HCT116 (cell line): ENCODE measurements around the gene BNC2. TPM values are rescaled to one million over a fixed set of nuclear protein-coding genes. Genes with fewer than 3 reads are reported as not detected.

ENCODE experiments used
- ATAC-seq: fragments of 200-7000 bp; cut with Tn5 transposase; 2 replicates; pipeline ENCODE4 v1.9.1; 2020; ENCODE audit warnings: mild to moderate bottlenecking, moderate library complexity
- BruUV-seq: library from RNA; stranded (reverse); fragments of 400-500 nt; replicated peaks from 2 replicates; lab custom pipeline; 2021; lab: Mats Ljungman, UMichigan
- CTCF ChIA-PET: fragments of 300-600 bp; sonication (Branson Sonifier 250); formaldehyde crosslinking; loops from one replicate; lab custom pipeline; 2021; ENCODE audit warnings: antibody characterized with exemption; lab: Charles Lee
- POLR2A ChIA-PET: fragments of 300-600, 350-600 bp; sonication (Branson Sonifier 250); formaldehyde crosslinking; loops from one replicate; lab custom pipeline; 2021; ENCODE audit warnings: antibody characterized with exemption; lab: Charles Lee
- RAD21 ChIA-PET, 2 experiments: fragments of 300-600 bp; sonication (Branson Sonifier 250); formaldehyde crosslinking; loops; one replicate each; lab custom pipeline; 2023; ENCODE audit warnings: low total read pairs in 2 of 2; ENCODE audit not compliant: uncharacterized antibody in 2 of 2, unreplicated experiment in 2 of 2, low non-redundant PET in 1 of 2; lab: Charles Lee
- DNase-seq: peaks from one replicate; pipeline ENCODE4 v3.0.0-alpha.2; 2010; ENCODE audit warnings: low read depth, low spot score
- H2AFZ ChIP-seq: fragments of 200-600 bp; shearing (Covaris generic), sonication (generic); 2 replicates; pipeline ENCODE4 v1.6.1; 2017; ENCODE audit warnings: low read depth, mixed run types, mixed read lengths, antibody characterized with exemption, low read length; ENCODE audit not compliant: poor library complexity, severe bottlenecking
- H3K27ac ChIP-seq: 2 replicates; pipeline ENCODE4 v1.5.1; 2012; ENCODE audit warnings: low read depth, low read length
- H3K27me3 ChIP-seq: fragments of 200-600 bp; sonication (generic); 2 replicates; pipeline ENCODE4 v1.6.1; 2016; ENCODE audit warnings: mixed run types, low read length, mixed read lengths; ENCODE audit not compliant: insufficient read depth
- H3K36me3 ChIP-seq, 2 experiments: fragments of 200-500 bp in 1 of 2; fragments of 200-600 bp in 1 of 2; sonication (Bioruptor generic) in 1 of 2; sonication (generic) in 1 of 2; 2 replicates each; pipeline versions ENCODE4 v1.5.1 to v1.6.1; 2014 to 2016; ENCODE audit warnings: low read length in 2 of 2, inconsistent platforms in 1 of 2, mixed read lengths in 1 of 2, mixed run types in 1 of 2; ENCODE audit not compliant: insufficient read depth in 2 of 2, control insufficient read depth in 1 of 2
- H3K4me1 ChIP-seq, 2 experiments: fragments of 200-600 bp in 1 of 2; sonication (generic) in 1 of 2; 2 replicates each; pipeline versions ENCODE4 v1.5.1 to v1.6.1; 2012 to 2017; ENCODE audit warnings: low read length in 2 of 2, inconsistent platforms in 1 of 2, mild to moderate bottlenecking in 1 of 2, mixed read lengths in 1 of 2, mixed run types in 1 of 2, moderate library complexity in 1 of 2; ENCODE audit not compliant: insufficient read depth in 2 of 2, control insufficient read depth in 1 of 2
- H3K4me2 ChIP-seq: fragments of 200-600 bp; sonication (generic); 2 replicates; pipeline ENCODE4 v1.6.1; 2017; ENCODE audit warnings: mixed run types, low read length, mixed read lengths
- H3K4me3 ChIP-seq, 2 experiments: fragments of 200-600 bp in 1 of 2; sonication (generic) in 1 of 2; replicated peaks in 1 of 2; 2 replicates each; pipeline ENCODE4 v1.5.1; 2011 to 2016; ENCODE audit warnings: low read length in 2 of 2, control low read depth in 1 of 2, low read depth in 1 of 2, mild to moderate bottlenecking in 1 of 2, mixed read lengths in 1 of 2, mixed run types in 1 of 2
- H3K79me2 ChIP-seq: fragments of 200-600 bp; sonication (generic); 2 replicates; pipeline ENCODE4 v1.6.1; 2017; ENCODE audit warnings: mild to moderate bottlenecking, mixed run types, low read length, moderate library complexity, mixed read lengths; ENCODE audit not compliant: insufficient read depth
- H3K9ac ChIP-seq: fragments of 200-600 bp; sonication (generic); 2 replicates; pipeline ENCODE4 v1.6.1; 2016; ENCODE audit warnings: low read length, mixed read lengths
- H3K9me2 ChIP-seq: fragments of 200-600 bp; sonication (generic), shearing (Covaris generic); 2 replicates; pipeline ENCODE4 v1.6.1; 2017; ENCODE audit warnings: mixed run types, mild to moderate bottlenecking, moderate library complexity; ENCODE audit not compliant: insufficient read depth
- H3K9me3 ChIP-seq, 2 experiments: fragments of 200-500 bp in 1 of 2; fragments of 200-600 bp in 1 of 2; sonication (Bioruptor generic) in 1 of 2; sonication (generic) in 1 of 2; 2 replicates each; pipeline ENCODE4 v1.6.1; 2014 to 2017; ENCODE audit warnings: low read length in 2 of 2, mixed read lengths in 2 of 2, inconsistent platforms in 1 of 2, low read depth in 1 of 2, mild to moderate bottlenecking in 1 of 2, mixed run types in 1 of 2, moderate library complexity in 1 of 2; ENCODE audit not compliant: control insufficient read depth in 1 of 2, insufficient read depth in 1 of 2
- H4K20me1 ChIP-seq: fragments of 200-600 bp; sonication (generic), shearing (Covaris generic); 2 replicates; pipeline ENCODE4 v1.6.1; 2017; ENCODE audit warnings: mixed run types, mild to moderate bottlenecking, moderate library complexity; ENCODE audit not compliant: insufficient read depth
- CBX3 ChIP-seq: IDR thresholded peaks from 2 replicates; pipeline ENCODE4 v1.6.1; 2012; ENCODE audit warnings: low read depth
- CEBPB ChIP-seq: IDR thresholded peaks from 2 replicates; pipeline ENCODE4 v1.6.1; 2012; ENCODE audit warnings: low read depth
- CTCF ChIP-seq, 3 experiments: fragments of 200-600 bp in 1 of 3; sonication (generic) in 1 of 3; IDR thresholded peaks in 2 of 3; conservative IDR thresholded peaks in 1 of 3; 2 replicates each; pipeline ENCODE4 v1.5.1; 2012 to 2017; ENCODE audit warnings: low read depth in 2 of 3, low read length in 2 of 3, antibody characterized with exemption in 1 of 3, borderline replicate concordance in 1 of 3, control low read depth in 1 of 3, mild to moderate bottlenecking in 1 of 3, mixed read lengths in 1 of 3, mixed run types in 1 of 3, moderate library complexity in 1 of 3; ENCODE audit not compliant: insufficient read depth in 1 of 3
- EZH2phosphoT487 ChIP-seq: fragments of 200-600 bp; IDR thresholded peaks from 2 replicates; pipeline ENCODE4 v1.6.1; 2018; ENCODE audit warnings: antibody characterized with exemption, borderline replicate concordance
- FOSL1 ChIP-seq: IDR thresholded peaks from 2 replicates; pipeline ENCODE4 v1.6.1; 2012; ENCODE audit warnings: low read depth
- MAX ChIP-seq: IDR thresholded peaks from 2 replicates; pipeline ENCODE4 v1.6.1; 2012
- POLR2A ChIP-seq: IDR thresholded peaks from 2 replicates; pipeline ENCODE4 v1.7.0; 2011; ENCODE audit warnings: borderline replicate concordance; ENCODE audit not compliant: insufficient read depth, insufficient read length; ENCODE audit errors: extremely low read depth
- POLR2AphosphoS5 ChIP-seq: IDR thresholded peaks from 2 replicates; pipeline ENCODE4 v1.6.1; 2011; ENCODE audit warnings: mild to moderate bottlenecking, low read depth, low read length, moderate library complexity
- REST ChIP-seq: IDR thresholded peaks from 2 replicates; pipeline ENCODE4 v1.6.1; 2012; ENCODE audit warnings: low read depth
- TCF7L2 ChIP-seq: IDR thresholded peaks from 2 replicates; pipeline ENCODE4 v1.7.0; 2011; ENCODE audit warnings: borderline replicate concordance, inconsistent platforms; ENCODE audit not compliant: insufficient read depth, insufficient read length; ENCODE audit errors: extremely low read depth
- intact Hi-C: fragments of 100-400 bp; cut with micrococcal nuclease; formaldehyde crosslinking; loops from 2 replicates; pipeline ENCODE4 v1.10.0; 2022
- total RNA-seq: library from RNA; stranded (reverse); gene quantifications from one replicate; pipeline ENCODE4 v1.2.1, GENCODE V29; 2021; ENCODE audit not compliant: unreplicated experiment

BNC2 gene
- total RNA-seq, 1 experiment from 2014 or later: 0.37 TPM

GRCh38 chr9:16633794-16634193 is 236.7 kb downstream of the BNC2 start:
- BruUV-seq: no TSS peak
- Histone ChIP-seq H3K4me1 (no peaks in the 10 kb centered on the region), H3K4me3 (no peak overlapping the region), H3K27ac (no peak overlapping the region), H3K79me2 (no peaks in the 10 kb centered on the region), H2AFZ (no peak overlapping the region), H4K20me1 (no peaks in the 10 kb centered on the region), H3K9me3 (no peaks in the 10 kb centered on the region), H3K27me3 (peaks cover 19% of the 10 kb centered on the region; the same call in 1 of the 2 replicates), H3K9ac (no peak overlapping the region)
- POLR2A ChIA-PET: no interaction called here
- no peak for DNase-seq
- CTCF ChIA-PET: no interaction called here
- RAD21 ChIA-PET: no interaction called here
- no peak for TF ChIP-seq CTCF (IDR thresholded peaks at IDR 0.05 in 2 of 3, conservative IDR thresholded peaks at IDR 0.05 in 1 of 3; ENCODE audit: borderline replicate concordance in 1 of 3, insufficient read depth in 1 of 3, low read depth in 2 of 3, low read length in 2 of 3)
- TF ChIP-seq FOSL1: no peak
- no peak for TF ChIP-seq POLR2AphosphoS5
- TF ChIP-seq, all 23 proteins: peak for 0
- no peak for ATAC-seq
- intact Hi-C loops: no loop called here
- no peaks in the 10 kb centered on the region for H3K36me3 ChIP-seq
- no peaks in the 10 kb centered on the region for H3K9me2 ChIP-seq
- no peak overlapping the region for H3K4me2 ChIP-seq

GRCh38 chr9:16628413-16628812 is 242.1 kb downstream of the BNC2 start:
- H3K4me3 ChIP-seq: no peak overlapping the region
- CTCF ChIA-PET: no interaction called here
- TF ChIP-seq MAX (no peak), POLR2A (no peak), REST (no peak), CEBPB (no peak), CBX3 (no peak), EZH2phosphoT487 (no peak), TCF7L2 (no peak)
- H3K9me3 ChIP-seq: no peaks in the 10 kb centered on the region
- H3K27me3 ChIP-seq: peaks cover 42% of the 10 kb centered on the region; the same call in 1 of the 2 replicates
- H3K4me1 ChIP-seq: no peaks in the 10 kb centered on the region
- ATAC-seq (no peak), DNase-seq (no peak)
- H3K27ac ChIP-seq: no peak overlapping the region
- H3K36me3 ChIP-seq: no peaks in the 10 kb centered on the region
- H2AFZ ChIP-seq: no peak overlapping the region
- POLR2A ChIA-PET: no interaction called here
- no peaks in the 10 kb centered on the region for H3K79me2 ChIP-seq
- H3K9me2 ChIP-seq: no peaks in the 10 kb centered on the region
- RAD21 ChIA-PET: no interaction called here
- no TSS peak for BruUV-seq
- no peaks in the 10 kb centered on the region for H4K20me1 ChIP-seq
- no peak overlapping the region for H3K4me2 ChIP-seq
- no peak overlapping the region for H3K9ac ChIP-seq
- intact Hi-C loops: no loop called here
